Stimulated activated CD4-positive, alpha-beta T cell treated with anti-CD3 and anti-CD28 coated beads, Interleukin-4, amount 100 ng/mL, for 1 hour (primary cell): Measurements from ENCODE around the gene VRK3.

ENCODE experiments used
- DNase-seq: peaks from one replicate; pipeline ENCODE4 v3.0.0-alpha.2; 2020

Gene VRK3

DNA sequence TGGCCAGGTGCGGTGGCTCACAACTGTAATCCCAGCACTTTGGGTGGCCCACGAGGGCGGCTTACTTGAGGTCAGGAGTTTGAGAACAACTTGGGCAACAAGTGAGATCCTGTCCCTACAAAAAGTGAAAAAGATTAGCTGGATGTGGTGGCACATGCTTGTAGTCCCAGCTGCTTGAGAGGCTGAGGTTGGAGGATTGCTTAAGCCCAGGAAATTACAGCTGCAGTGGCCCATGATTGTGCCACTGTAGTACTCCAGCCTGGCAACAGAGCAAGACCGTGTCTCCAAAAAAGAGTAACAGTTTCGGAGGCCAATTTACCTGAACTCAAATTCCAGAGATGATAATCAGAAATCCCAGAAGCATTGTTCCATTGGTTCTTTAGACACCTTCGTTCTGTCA, 5.1 kb upstream of the VRK3 start:
- no peak for DNase-seq

DNA sequence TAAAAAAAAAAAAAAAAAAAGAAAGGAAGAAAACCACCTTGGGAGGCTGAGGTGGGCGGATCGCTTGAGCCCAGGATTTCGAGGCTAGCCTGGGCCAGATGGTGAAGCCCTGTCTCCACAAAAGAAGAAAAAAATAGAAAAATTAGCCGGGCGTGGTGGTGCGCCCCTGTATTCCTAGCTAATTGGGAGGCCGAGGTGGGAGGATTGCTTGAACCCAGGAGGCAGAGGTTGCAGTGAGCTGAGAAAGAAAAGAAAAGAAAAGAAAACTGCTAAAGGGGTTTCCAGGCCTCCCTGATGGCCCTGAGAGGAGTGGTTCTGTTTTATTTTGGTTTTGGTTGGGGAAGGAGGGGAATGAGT, 1.4 kb upstream of the VRK3 start:
- no peak for DNase-seq

DNA sequence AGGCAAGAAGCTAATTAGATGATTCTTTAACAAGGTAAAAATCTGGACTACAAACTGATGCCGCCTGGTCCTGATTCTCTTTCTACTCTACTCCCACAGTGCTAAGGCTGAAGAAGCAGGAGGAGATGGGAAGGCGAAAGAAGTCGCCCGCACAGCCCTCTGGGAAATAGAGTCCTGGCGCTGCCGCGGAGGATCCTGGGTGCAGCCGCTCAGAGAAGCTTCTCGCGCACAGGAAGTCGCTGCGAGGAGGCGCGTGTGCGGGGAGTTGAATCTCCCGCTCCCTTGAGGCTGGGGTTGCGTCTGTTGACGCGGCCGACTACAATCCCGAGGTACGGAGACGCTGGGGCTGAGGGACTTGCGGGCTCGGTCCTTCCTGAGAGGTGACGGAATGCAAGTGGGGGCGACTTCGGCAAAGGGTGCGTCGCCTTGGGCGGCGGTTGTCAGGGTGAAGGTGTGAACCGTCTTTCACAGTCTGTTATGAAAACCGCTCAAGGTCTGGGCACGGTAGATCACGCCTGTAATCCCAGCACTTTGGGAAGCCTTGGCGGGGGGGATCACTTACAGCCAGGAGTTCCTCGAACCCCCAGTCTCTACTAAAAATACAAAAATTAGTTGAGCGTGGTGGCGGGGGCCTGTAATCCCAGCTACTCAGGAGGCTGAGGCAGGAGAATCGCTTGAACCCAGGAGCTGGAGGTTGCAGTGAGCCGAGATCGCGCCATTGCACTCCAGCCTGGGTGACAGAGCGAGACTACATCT, 800 bp upstream of the VRK3 start, which contains the start of gene ZNF473:
TSS of gene ZNF473 (plus strand) at position 212 of the 756 bp plus-strand sequence. CDS start 5,078 bp downstream, outside the sequence.
- DNase-seq: peak; percentile 89

DNA sequence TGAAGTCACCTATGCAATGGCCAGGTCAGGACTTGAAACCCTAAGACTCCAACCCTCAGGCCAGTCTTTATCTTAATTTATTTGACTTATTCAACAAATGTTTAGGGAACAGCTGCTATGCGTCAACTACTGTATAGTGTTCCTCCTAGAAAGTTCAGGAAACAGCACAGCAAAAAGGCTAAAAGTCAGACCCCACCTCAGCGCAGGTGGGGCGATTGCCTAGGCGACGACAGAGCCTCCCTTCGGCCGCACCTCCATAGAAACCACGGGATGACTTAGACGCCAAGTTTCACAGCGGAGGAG, 502 bp downstream of the VRK3 start:
- no peak for DNase-seq

DNA sequence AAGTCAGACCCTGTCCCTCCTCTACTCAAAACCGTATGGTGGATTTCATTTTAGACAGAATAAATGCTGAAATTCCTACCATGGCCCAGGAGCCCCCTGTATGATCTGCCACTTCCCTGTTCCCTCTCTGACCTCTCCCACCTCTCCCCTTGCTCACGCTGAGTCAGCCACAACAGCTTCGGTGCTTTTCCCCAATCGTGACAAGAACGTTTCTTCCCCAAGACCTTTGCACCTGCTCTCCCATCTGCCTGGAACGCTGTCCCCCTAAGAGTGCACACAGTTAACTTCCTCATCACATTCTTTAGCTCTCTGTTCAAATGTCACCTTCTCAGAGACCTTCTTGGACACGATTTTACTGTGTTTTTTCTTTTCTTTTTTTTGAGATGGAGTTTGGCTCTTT, 2.3 kb downstream of the VRK3 start:
- DNase-seq: no peak

DNA sequence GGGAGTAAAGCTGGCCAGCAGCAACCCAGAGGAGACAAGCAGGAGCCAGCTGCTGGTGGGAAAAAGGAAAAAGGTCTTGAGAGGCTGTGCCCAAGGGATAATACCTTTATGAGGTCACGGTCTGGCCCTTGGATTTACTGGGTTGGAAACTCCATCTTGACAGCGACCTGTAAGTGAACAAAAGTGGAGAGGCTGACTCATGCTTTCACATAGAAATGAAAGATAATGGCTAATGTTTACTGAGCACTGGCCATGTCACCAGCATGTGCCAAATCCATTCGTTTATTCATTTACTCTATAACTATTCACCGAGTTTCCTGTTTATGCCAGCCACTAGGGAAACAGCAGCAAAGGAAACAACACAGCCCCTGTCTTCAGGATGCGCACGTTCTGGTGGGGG, 4.7 kb downstream of the VRK3 start:
- DNase-seq: no peak

DNA sequence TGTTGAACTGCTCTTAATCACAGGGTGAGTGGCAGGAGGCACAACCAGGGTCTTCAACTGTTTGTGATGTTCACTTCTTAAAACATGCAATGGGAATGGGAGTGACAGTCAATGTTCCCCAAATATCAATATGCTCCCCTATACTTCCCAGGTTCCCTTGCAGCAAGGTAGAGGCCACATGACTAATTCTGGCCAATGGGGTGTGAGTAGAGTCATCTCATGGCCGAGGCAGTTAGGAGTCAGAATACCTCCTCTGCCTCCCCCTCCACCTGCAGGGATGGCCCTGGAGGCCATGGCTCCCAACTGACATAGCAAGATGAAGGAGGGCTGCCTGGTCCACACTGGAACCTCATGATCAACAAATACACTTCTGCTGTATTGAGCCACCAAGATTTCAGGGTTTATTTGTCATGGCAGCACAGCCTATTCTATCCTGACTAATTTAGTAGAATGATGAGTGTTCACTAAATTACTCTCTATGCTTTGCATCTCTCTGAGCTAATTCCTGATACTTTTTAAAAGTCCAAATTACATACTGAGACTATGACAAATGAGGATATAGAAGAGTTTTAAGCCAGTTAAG, 8.9 kb downstream of the VRK3 start:
- no peak for DNase-seq

DNA sequence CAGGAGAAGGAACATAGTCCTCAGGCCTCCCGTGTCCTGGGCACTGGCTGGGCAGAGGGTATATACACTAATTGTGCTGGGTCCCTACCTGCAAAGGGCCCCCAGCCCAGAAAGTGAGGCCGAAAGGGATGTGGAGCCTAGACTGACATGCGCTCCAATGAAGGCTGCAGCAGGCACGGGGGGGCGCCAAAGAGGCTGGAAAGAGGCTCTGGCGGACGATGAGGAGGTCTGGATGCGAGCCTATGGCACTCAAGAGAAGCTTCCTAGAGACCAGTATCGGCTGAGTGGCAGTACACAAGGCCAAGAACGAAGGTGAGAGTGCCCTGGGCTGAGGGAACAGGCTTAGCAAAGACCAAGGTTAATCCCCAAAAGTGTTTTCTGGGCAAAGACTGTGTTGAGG, 16.6 kb downstream of the VRK3 start:
- peak; percentile 12 for DNase-seq

DNA sequence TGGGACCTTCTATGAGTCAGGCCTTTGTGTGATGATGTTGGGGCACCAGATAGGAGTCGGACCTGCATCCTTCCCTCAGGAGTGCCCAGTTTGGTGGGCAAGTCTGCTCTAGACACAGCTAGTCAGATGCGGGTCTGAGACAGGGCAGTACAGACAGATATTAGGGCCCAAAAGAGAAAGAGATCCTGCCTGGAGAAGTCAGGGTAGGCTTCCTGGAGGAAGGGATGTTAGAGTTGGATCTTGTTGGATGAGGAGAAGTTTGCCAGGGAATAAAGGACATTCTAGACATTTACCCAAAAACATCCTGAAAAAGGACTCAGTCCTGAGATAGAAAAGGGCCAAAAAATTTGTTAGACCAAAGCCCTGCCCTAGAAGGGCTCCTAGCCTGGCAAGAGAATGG, 17.2 kb downstream of the VRK3 start:
- no peak for DNase-seq

DNA sequence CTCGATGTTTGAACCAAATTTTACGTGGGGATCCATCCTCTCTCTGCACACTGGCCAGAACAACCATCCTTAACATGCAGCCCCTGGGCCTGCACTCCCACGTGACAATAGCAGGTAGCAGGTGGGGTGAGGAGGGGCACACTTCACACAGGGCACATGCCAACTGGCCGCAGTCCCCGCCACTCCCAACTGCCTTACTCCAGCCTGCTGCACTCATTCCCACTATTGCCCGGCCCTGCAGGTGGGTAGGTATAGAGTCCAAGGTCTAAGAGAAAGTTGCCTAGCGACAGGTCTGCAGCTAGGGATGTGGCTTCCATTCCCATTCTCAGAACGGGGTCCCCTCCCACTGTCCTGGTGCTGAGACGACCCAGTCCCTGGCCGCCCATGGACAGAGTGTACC, 18.0 kb downstream of the VRK3 start:
- DNase-seq: no peak

DNA sequence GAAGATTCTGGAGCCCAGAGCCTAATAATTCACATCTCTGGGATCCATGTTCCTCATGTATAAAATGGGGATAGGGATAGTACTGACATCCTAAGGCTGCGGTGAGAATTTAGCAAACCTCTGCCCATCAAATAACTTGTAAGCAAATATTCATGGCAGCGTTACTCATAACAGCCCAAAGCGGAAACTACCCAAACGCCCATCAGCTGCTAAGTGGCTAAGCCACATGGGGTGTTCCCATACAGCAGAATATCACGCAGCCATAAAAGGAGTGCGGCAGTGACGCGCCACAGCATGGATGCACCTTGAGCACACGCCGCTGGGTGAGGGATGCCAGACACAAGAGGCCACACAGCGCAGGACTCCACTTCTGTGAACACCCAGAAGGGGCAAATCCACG, 19.7 kb downstream of the VRK3 start:
- DNase-seq: no peak

DNA sequence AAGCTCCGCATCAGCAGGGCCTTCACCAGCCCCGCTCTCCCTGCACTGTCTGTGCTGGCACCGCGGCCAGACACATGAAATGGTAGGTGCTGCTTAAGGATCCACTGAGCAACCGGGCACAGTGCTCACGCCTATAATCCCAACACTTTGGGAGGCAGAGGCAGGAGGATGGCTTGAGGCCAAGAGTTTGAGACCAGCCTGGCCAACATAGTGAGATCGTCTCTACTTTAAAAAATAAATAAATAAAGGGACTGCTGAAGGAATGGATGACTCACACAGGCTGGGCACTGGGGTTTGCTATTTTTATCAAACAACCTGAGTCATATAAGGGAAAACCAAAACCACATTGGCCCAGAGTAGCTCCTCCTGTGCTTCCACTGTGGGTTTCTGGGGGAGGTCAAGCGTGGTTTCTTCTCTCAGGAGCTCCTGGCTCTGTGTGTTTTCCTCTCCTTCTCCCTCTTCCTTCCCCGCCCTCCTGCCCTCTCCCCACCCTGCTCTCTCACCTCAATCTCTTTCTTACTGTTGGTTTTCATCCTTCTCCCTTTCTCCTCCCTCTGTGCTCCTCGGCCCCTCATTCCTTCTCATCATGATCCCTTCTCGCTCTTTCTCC, 21.3 kb downstream of the VRK3 start:
- DNase-seq: no peak

DNA sequence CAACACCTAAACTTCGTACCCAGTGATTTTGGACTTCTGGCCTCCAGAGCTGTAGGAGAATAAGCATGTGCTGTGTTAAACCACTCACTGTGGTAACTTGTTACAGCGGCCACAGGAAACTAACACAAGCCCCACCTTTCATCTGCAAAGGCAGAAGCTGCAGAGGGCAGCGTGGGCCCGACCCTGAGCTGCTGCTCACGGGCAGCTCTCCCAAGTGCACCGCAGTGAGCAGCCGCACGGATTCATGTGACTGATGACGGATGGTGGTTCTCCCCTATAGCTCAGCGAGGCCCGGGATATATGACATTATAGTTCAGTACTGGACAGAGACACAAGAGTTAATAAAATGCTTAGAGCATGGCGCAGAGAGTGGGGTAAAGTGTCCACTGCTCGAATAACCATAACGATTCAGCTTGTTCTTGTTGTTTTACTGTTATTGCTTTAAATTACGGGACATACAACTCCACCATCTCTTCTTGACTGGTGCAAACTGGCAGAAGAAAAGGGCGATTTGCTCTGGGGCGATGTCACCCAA, 21.9 kb downstream of the VRK3 start:
- no peak for DNase-seq

DNA sequence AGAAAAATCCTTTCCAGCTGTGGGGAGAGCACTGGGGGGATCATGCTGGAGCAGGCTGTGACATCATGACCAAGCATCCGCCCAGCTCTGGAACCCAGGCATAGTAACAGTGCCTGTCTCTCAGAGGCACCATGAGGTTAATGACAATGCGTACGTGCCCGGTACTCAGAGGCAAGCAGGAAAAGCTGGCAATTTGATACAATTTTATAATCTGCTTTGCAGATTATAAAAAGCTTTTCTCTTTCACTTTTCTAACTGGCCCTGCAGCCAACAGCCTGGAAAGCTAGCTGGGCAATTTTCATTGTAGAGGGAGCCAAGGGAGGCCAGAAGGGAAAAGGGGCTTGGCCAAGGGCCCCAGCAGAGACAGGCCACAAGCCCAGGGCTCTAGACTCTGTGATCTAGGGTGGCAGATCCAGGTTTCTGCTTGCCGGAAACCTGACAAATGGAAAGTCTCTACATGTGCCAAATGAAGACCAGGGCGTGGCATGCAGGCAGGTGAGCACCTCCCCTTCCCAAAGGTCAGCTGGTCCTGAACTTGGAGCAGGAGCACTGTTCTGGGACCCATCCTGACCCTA, 22.7 kb downstream of the VRK3 start:
- no peak for DNase-seq

DNA sequence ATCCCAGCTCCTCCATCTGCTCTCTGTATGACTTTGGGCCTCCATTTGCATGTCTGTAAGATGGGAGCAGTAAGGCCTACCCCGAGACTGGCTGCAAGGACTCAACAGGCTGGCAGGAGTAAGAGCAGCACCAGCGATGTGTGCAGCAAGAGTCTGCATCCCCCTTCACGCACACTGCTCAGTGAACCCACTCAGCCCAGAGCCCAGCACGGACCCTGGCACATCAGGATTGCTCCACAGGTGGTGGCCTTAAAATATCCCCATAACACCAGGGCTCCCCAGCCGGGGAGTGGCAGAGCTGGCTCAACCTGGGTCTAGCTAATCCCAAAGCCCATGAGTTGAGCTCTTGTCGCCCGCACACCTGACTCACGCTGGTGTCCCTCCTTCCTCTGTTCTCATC, 23.4 kb downstream of the VRK3 start:
- DNase-seq: no peak

DNA sequence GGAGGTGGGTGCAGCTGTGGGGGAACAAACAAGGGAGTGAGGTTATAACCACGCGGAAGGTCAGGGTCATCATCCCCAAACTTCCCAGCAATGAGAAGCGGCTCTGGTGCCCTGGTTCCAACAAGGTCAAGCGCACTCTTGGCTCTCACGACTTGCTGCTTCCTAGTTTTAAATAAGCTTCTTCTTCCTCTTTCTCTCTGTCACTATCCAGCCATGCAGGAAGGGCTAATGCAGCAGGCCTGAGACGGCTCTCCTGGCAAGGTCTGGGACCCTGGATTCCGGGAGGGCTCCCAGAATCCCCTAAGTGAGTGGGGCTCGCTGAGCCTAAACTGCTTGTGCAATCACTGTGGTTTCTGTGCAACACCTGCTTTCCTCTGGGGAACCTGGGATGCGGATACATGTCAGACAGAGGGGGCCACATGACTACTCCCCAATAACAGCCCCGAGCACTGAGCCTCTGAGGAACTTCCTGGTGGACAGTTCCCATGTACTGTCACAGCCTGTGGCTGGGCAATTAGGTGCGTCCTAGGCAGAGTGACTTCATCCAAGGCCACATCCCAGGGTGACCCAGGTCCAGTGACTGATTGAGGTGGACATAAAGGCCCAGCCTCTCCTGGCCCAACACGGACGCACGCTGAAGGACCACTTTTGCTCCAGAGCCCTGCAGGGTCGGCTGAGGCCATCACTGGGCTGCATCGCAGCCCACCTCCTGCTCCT, 24.2 kb downstream of the VRK3 start:
- DNase-seq: no peak

DNA sequence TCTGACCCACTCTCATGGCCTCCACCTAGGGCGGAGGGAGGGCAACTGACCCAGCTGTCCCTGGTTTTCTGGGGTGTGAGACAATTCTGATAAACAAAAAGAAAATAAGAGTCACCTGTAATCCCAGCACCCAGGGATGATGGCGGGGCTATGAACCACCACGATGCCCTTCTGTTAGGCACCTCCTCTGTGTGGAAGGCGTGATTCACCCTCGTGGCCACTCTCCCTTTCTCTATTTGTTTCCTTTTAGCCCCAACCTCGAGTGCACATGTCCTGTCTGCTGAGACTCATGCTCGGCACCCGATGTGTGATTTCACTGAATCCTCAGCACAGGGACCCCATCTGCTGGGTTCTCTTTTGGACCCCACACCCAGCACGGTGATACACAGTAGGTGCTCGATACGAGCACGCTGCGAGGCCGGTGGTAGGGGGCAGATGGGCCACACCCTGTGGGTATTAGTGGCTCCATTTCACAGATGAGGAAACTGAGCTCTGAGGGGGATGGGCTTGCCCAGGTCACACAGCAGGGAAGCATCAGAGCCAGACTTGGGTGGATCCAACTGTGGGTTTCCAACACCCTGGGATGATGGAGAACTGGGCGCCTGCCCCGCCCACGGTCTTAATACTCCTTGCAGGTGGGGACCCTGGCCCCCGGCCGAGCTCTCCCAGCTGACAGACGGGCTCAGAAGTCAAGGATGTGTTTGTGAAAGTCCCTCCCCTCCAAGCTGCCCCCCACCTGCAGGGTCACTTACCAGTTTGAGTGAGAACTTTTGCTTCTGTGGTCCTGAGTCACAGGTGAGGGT, 24.9 kb downstream of the VRK3 start:
- DNase-seq: no peak

DNA sequence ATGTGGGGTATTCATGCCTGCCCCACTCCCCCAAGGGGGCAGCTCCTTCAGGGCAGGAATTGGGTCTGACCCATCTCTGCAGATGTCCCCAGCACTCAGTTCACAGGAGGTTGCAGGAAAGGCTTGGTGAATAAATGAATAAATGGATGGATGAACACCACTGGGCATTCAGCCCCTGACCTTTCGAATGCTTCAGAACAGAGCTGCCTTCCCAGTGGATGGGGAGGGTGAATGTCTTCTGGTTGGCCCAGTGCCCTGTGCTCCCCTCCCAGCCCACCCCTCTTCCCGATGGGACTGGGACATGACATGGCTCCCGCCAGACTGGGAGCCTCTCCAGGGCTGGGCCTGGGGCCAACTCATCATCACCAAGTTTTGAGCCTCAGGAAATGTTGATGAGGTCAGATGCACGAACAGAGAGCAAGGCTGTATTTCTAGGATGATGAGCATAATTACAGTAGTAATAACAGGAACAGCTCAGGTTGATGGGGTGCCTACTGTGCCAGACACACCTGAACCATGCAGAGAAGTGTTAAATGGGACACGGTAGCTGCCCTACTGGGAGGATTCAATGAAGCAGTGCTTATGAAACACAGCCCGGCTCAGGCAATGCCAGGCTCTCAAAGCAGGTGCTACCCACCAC, 25.7 kb downstream of the VRK3 start:
- no peak for DNase-seq

DNA sequence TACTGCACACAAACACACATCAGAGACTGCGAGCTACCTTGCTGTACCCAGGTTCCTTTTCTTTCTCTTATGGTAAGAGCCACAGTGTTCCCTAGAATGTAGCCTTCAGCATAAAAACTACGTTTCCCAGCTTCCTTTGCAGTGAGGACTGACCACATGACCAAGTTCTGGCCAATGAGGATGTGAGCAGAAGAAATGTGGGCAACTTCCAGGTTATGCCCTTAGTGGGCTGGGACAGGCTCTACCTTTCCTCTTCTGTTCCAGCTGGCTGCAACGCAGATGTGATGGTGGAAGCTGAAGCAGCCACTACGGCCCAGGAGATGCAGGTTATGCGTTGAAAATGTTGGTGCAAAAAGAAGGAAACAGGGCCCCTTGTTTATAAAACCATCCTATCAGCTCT, 27.5 kb downstream of the VRK3 start:
- no peak for DNase-seq

DNA sequence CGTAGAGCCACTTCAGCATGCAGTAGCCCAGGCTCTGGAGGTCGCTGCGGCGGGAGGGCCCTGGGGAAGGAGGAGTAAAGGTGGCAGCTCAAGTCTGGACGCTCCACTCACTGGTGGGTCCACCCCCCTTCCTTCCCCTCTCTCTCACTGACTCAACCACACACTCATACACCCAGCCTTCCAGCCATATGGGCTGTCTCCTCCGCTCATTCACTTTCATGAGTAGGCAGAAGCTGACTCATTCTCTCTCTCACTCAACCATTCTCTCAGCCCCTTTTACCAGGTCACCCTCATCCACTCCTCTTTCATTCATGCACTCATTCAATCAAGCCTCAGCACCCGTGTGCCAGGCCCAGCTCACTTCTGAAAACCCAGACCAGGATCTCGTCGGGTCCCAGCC, 36.7 kb downstream of the VRK3 start:
- DNase-seq: peak; percentile 11

DNA sequence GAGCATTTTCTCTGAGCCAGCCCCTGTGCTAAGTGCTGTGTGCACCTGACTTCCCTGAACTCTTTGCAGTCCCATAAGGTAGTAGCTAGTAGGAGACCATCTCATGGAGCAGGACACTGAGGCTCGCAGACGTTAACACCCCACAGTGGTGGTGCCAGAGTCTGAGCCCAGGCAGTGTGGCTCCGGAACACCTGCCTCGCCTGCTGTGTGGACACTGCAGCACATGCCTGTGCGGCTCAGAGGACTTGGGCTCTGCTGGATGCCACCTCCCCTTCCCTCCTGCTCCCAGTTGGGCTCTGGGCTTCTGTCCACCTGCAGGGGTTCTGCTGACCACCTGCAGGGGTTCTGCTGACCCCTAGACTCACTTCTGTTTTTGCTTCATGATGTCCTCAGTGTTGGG, 37.2 kb downstream of the VRK3 start:
- no peak for DNase-seq

DNA sequence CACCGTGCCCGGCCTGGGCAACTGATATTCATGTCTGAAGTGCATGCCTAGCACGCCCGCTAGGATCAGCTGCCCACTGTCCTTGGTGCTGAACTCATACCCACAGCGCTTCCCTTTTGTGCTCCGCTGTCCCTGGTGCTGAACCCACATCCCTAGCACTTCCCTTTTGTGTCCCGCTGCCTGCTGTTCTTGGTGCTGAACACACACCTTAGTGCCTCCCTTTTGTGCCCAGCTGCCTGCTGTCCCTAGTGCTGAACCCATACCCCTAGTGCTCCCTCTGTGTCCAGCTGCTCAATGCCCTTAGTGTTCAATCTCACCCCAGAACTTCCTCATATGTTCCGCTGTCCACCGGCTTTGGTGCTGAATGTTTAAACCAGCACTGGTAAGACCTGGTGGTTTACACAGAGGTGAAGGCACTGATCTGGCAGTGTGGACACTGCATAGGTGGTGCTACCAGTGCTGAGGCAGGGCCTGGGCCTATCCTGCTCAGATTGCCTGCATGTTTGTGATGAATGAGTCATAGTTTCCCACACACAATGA, 37.9 kb downstream of the VRK3 start:
- DNase-seq: peak; percentile 72
